Endothelial cell of umbilical vein (primary cell): Measurements from ENCODE around the gene CD276. TPM values are rescaled to one million over a fixed set of nuclear protein-coding genes. Genes with fewer than 3 reads are reported as not detected.

ENCODE experiments used
- BruUV-seq: library from RNA; stranded (reverse); fragments of 400-500 nt; replicated peaks from 2 replicates; lab custom pipeline; 2021; lab: Mats Ljungman, UMichigan
- CTCF ChIA-PET: fragments of 300-600, 350-600 bp; sonication (Branson Sonifier 250); formaldehyde crosslinking; loops from one replicate; lab custom pipeline; 2021; ENCODE audit warnings: antibody characterized with exemption, inconsistent platforms; lab: Charles Lee
- POLR2A ChIA-PET: fragments of 300-600, 350-600 bp; sonication (Branson Sonifier 250); formaldehyde crosslinking; loops from one replicate; lab custom pipeline; 2021; ENCODE audit warnings: antibody characterized with exemption, inconsistent platforms; lab: Charles Lee
- DNase-seq: peaks from one replicate; pipeline ENCODE4 v3.0.0-alpha.2; 2011; ENCODE audit warnings: low read depth, low spot score
- FAIRE-seq: peaks from 2 replicates; lab custom pipeline; 2011; peaks lifted over from hg19 to GRCh38; lab: Jason Lieb, UNC
- H2AFZ ChIP-seq: 2 replicates; pipeline ENCODE4 v1.6.0; 2012; ENCODE audit warnings: low read depth, low read length, control low read depth, inconsistent platforms
- H3K27ac ChIP-seq: 2 replicates; pipeline ENCODE4 v1.5.1; 2011; ENCODE audit warnings: low read depth, mild to moderate bottlenecking, control low read depth, low read length, moderate library complexity; ENCODE audit not compliant: insufficient read depth
- H3K27me3 ChIP-seq, 2 experiments: 2 replicates each; pipeline versions ENCODE4 v1.6.0 to v1.6.1; 2011; ENCODE audit warnings: low read length in 2 of 2, mixed read lengths in 1 of 2; ENCODE audit not compliant: control insufficient read depth in 2 of 2, insufficient read depth in 2 of 2
- H3K36me3 ChIP-seq, 2 experiments: 2 replicates in 1 of 2; 3 replicates in 1 of 2; pipeline ENCODE4 v1.5.1; 2011; ENCODE audit warnings: low read length in 2 of 2, mild to moderate bottlenecking in 1 of 2, moderate library complexity in 1 of 2; ENCODE audit not compliant: control insufficient read depth in 2 of 2, insufficient read depth in 2 of 2; ENCODE audit errors: extremely low read depth in 1 of 2
- H3K4me1 ChIP-seq: 3 replicates; pipeline ENCODE4 v1.5.1; 2011; ENCODE audit warnings: mild to moderate bottlenecking, low read length; ENCODE audit not compliant: control insufficient read depth, insufficient read depth; ENCODE audit errors: extremely low read depth
- H3K4me2 ChIP-seq: 2 replicates; pipeline ENCODE4 v1.6.1; 2011; ENCODE audit warnings: low read length, control low read depth, mixed read lengths; ENCODE audit not compliant: insufficient read depth
- H3K4me3 ChIP-seq, 3 experiments: fragments of 200-600 bp in 1 of 3; sonication (generic), shearing (Covaris generic) in 1 of 3; replicated peaks in 1 of 3; 2 replicates each; pipeline ENCODE4 v1.5.1; 2011 to 2016; ENCODE audit warnings: control low read depth in 3 of 3, low read length in 3 of 3, mild to moderate bottlenecking in 2 of 3, inconsistent platforms in 1 of 3, low read depth in 1 of 3, moderate library complexity in 1 of 3; ENCODE audit not compliant: insufficient read depth in 1 of 3
- H3K79me2 ChIP-seq: 2 replicates; pipeline ENCODE4 v1.6.0; 2012; ENCODE audit warnings: low read length, inconsistent platforms; ENCODE audit not compliant: control insufficient read depth, insufficient read depth
- H3K9ac ChIP-seq: replicated peaks from 2 replicates; pipeline ENCODE3; 2011; ENCODE audit warnings: low read length, control low read depth; ENCODE audit not compliant: insufficient read depth; ENCODE audit errors: extremely low read depth
- H3K9me1 ChIP-seq: replicated peaks from 3 replicates; pipeline ENCODE4 v1.6.0; 2011; ENCODE audit warnings: mild to moderate bottlenecking, low read length; ENCODE audit not compliant: control insufficient read depth, insufficient read depth; ENCODE audit errors: extremely low read depth
- H3K9me3 ChIP-seq: replicated peaks from 2 replicates; pipeline ENCODE4 v1.5.1; 2012; ENCODE audit warnings: low read length, inconsistent platforms; ENCODE audit not compliant: control insufficient read depth, insufficient read depth
- H4K20me1 ChIP-seq: replicated peaks from 2 replicates; pipeline ENCODE3; 2011; ENCODE audit warnings: mild to moderate bottlenecking, low read length; ENCODE audit not compliant: control insufficient read depth, insufficient read depth; ENCODE audit errors: extremely low read depth
- EZH2 ChIP-seq: IDR thresholded peaks from 2 replicates; pipeline ENCODE4 v1.6.1; 2012; ENCODE audit warnings: borderline replicate concordance, low read depth, mild to moderate bottlenecking, moderate library complexity, low read length, inconsistent platforms; ENCODE audit not compliant: severe bottlenecking
- FOS ChIP-seq: IDR thresholded peaks from 2 replicates; pipeline ENCODE4 v1.6.1; 2011; ENCODE audit warnings: mild to moderate bottlenecking, low read length, moderate library complexity, borderline replicate concordance; ENCODE audit not compliant: insufficient read depth
- GATA2 ChIP-seq: IDR thresholded peaks from 2 replicates; pipeline ENCODE4 v1.7.0; 2011; ENCODE audit warnings: low read depth, mild to moderate bottlenecking, moderate library complexity, mixed read lengths, low read length; ENCODE audit not compliant: insufficient read length, insufficient read depth
- JUN ChIP-seq: IDR thresholded peaks from 2 replicates; pipeline ENCODE4 v1.6.1; 2011; ENCODE audit warnings: borderline replicate concordance, low read depth; ENCODE audit not compliant: insufficient read length, insufficient read depth
- MYC ChIP-seq: IDR thresholded peaks from one replicate; pipeline ENCODE4 v1.6.1; 2011; ENCODE audit warnings: mild to moderate bottlenecking, low read depth, low read length
- POLR2A ChIP-seq: IDR thresholded peaks from 2 replicates; pipeline ENCODE4 v1.6.1; 2012; ENCODE audit warnings: low read depth, mild to moderate bottlenecking, control low read depth, low read length
- POLR2AphosphoS5 ChIP-seq: IDR thresholded peaks from 2 replicates; pipeline ENCODE4 v1.6.1; 2012; ENCODE audit warnings: low read depth, mild to moderate bottlenecking, control low read depth, low read length, moderate library complexity; ENCODE audit not compliant: insufficient read depth
- dilution Hi-C: fragments of 300-500 bp; cut with MboI; formaldehyde crosslinking; loops from one replicate; pipeline ENCODE4 v1.15.0; 2019; ENCODE audit warnings: low sequenced_read_pairs; ENCODE audit not compliant: extremely low pct_ligation_motif_present
- intact Hi-C: fragments of 100-400 bp; cut with micrococcal nuclease; formaldehyde crosslinking; loops from one replicate; pipeline ENCODE4 v1.10.0; 2022
- polyA plus RNA-seq, 4 experiments: library from polyadenylated mRNA; depleted of rRNA in 3 of 4; stranded (reverse) in 3 of 4; unstranded in 1 of 4; fragments of >200 nt; gene quantifications; 2 replicates each; pipeline versions ENCODE4 v1.2.1 to v1.2.3, GENCODE V29; 2011 to 2012; ENCODE audit warnings: missing spikeins in 1 of 4
- total RNA-seq: library from RNA; stranded (reverse); gene quantifications from 2 replicates; pipeline ENCODE4 v1.2.3, GENCODE V29; 2021
- TF ChIP-seq, protein P1 (sequence below), 2 donors: IDR thresholded peaks; 1 replicate in 1 of 2; 2 replicates in 1 of 2; pipeline ENCODE4 v1.5.1; 2011; ENCODE audit warnings: low read length in 2 of 2, mild to moderate bottlenecking in 2 of 2, moderate library complexity in 2 of 2, control low read depth in 1 of 2, inconsistent platforms in 1 of 2, low read depth in 1 of 2; ENCODE audit not compliant: insufficient read depth in 1 of 2; ENCODE audit errors: extremely low read depth in 1 of 2
- TF ChIP-seq, protein P2 (sequence below): IDR thresholded peaks from 2 replicates; pipeline ENCODE4 v1.6.1; 2011; ENCODE audit not compliant: insufficient read depth, insufficient read length

The CD276 gene
- total and polyA plus RNA-seq, 2 donors (not counting 3 experiments of a cell fraction or from before 2014, with no cell fraction given), result 73.6 to 85.7 TPM

DNA sequence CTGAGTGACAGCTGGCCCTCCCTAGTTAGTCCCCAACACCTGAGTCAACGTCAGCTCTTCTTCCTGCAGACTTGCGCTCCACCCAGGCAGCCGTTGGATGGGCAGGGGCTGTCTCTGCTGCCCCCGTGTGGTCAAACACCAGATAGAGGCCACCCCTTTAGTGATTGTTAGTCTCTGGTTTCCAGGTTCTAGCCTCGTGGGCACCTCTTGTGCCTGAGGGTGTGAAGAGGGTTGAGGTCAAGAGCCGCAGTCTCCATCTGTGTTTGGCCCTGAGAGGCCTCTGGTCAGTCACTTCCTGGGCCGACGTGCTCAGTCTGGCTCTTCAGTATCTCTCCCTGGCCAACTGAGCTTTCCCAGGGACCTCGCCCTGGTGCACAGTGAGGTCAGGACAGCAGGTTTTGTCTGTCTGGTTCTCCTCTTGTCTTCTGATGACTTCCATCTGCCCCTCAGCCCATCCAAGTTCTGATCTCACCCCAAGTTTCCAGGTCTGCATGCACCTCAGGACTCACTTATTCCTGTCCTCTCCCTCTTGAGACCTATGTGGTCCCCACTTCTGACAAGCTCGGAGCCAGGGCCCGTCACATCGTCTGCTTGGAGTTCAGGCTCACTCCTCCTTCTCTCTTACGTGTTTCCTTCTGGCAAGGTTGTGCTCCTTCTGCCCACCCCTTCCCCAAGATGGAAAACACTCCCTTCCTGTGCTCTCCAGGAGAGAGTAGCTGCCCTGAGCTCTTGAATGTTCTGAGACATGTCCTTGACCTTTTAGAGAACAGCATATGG is 20.9 kb downstream of the CD276 start:
- DNase-seq (peak; percentile 52), FAIRE-seq (peak; percentile 80)
- peaks cover 3% of the 10 kb centered on the region for H3K4me1 ChIP-seq
- no peaks in the 10 kb centered on the region for H4K20me1 ChIP-seq
- H3K4me3 ChIP-seq, result no peak overlapping the region
- H3K9me1 ChIP-seq, result no peaks in the 10 kb centered on the region
- BruUV-seq, result no TSS peak
- H3K79me2 ChIP-seq, result no peaks in the 10 kb centered on the region
- H3K9me3 ChIP-seq, result no peaks in the 10 kb centered on the region
- H2AFZ ChIP-seq, result no peak overlapping the region
- no peak overlapping the region for H3K27ac ChIP-seq
- H3K36me3 ChIP-seq, result peaks cover 0 to 20% of the 10 kb centered on the region in 2 experiments
- intact Hi-C loops, result no loop called here
- H3K4me2 ChIP-seq, result no peak overlapping the region
- dilution Hi-C loops, result no loop called here
- ChIA-PET CTCF (interaction anchor here (0.6 to 5.1 kb wide), 48 partner anchors 8 to 464 kb away, joined by 3 to 74 read pairs (median 5); partner anchors contain the start of gene CD276), POLR2A (interaction anchor here (0.5 kb wide), 1 partner anchor 37 kb away, joined by 3 read pairs; no protein-coding TSS in a partner anchor)
- H3K27me3 ChIP-seq, result no peaks in the 10 kb centered on the region
- TF ChIP-seq, protein P1, sequence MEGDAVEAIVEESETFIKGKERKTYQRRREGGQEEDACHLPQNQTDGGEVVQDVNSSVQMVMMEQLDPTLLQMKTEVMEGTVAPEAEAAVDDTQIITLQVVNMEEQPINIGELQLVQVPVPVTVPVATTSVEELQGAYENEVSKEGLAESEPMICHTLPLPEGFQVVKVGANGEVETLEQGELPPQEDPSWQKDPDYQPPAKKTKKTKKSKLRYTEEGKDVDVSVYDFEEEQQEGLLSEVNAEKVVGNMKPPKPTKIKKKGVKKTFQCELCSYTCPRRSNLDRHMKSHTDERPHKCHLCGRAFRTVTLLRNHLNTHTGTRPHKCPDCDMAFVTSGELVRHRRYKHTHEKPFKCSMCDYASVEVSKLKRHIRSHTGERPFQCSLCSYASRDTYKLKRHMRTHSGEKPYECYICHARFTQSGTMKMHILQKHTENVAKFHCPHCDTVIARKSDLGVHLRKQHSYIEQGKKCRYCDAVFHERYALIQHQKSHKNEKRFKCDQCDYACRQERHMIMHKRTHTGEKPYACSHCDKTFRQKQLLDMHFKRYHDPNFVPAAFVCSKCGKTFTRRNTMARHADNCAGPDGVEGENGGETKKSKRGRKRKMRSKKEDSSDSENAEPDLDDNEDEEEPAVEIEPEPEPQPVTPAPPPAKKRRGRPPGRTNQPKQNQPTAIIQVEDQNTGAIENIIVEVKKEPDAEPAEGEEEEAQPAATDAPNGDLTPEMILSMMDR (IDR thresholded peaks at IDR 0.05; ENCODE audit: extremely low read depth in 1 of 2, insufficient read depth in 1 of 2, low read depth in 1 of 2, low read length in 2 of 2), result peak; percentile 90 to 91
- TF ChIP-seq FOS, result no peak
- no peak overlapping the region for H3K9ac ChIP-seq

DNA sequence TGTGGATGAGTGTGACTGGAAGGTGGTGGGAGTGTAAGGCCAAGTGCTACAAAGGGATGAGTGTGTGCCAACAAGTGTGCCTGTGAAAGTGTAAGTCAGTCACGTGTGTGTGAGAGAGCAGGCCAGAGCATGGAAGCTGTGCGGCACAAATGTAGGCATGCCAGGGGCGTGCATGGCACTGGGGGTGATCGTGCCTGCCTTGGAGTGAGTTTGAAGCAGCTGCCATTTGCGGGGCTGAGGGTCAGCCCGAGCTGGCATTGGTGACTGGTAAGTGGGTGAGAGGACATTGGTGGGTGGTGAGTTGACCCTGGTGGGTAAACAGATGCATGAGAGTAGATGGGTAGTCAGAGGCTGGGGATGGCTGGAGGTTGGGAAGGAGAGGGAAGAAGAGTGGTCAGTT is 24.5 kb downstream of the CD276 start:
- intact Hi-C loops, result no loop called here
- ChIA-PET POLR2A (no interaction called here), CTCF (interaction anchor here (1.3 to 5.1 kb wide), 2 partner anchors 31 to 73 kb away, joined by 5 to 74 read pairs; no protein-coding TSS in a partner anchor)
- Histone ChIP-seq H3K9ac (no peak overlapping the region), H3K4me1 (peaks cover 4% of the 10 kb centered on the region), H3K4me2 (no peak overlapping the region), H3K27me3 (no peaks in the 10 kb centered on the region), H4K20me1 (no peaks in the 10 kb centered on the region), H3K9me3 (no peaks in the 10 kb centered on the region), H2AFZ (no peak overlapping the region), H3K27ac (no peak overlapping the region), H3K9me1 (no peaks in the 10 kb centered on the region), H3K36me3 (peaks cover 0 to 21% of the 10 kb centered on the region in 2 experiments), H3K4me3 (no peak overlapping the region), H3K79me2 (no peaks in the 10 kb centered on the region)
- FAIRE-seq (no peak), DNase-seq (no peak)
- no peak for TF ChIP-seq POLR2AphosphoS5
- TF ChIP-seq EZH2, result no peak
- TF ChIP-seq GATA2, result no peak
- no peak for TF ChIP-seq JUN
- TF ChIP-seq, protein P1 (IDR thresholded peaks at IDR 0.05; ENCODE audit: extremely low read depth in 1 of 2, insufficient read depth in 1 of 2, low read depth in 1 of 2, low read length in 2 of 2), result no peak
- TF ChIP-seq MYC, result no peak
- TF ChIP-seq, protein P2, sequence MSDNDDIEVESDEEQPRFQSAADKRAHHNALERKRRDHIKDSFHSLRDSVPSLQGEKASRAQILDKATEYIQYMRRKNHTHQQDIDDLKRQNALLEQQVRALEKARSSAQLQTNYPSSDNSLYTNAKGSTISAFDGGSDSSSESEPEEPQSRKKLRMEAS, result no peak
- no peak for TF ChIP-seq POLR2A
- no peak for TF ChIP-seq FOS
- dilution Hi-C loops, result no loop called here
- BruUV-seq, result no TSS peak
